ENCODE results near the gene TOE1.
"Not testable (repeated sequence)": the region's sequence is repeated elsewhere in the genome, so short reads cannot be mapped to it uniquely, and the experiment has no call there.

The TOE1 gene

DNA sequence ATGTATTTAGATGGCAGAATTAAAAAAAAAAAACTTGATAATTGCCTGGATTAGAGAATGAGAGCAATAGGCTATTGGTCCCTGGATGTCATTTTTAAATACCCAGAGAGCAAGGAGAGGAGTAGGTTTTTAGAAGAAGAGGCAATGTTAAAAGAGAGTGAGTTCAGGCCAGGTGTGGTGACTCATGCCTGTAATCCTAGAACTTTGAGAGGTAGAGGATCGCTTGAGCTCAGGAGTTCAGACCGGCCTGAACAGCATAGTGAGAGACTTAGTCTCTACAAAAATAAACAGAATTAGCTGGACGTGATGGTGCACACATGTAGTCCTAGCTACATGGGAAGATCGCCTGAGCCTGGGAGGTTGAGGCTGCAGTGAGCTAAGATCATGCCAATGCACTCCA, 16.2 kb downstream of the TOE1 start:
- no peak for DNase-seq

- DNase-seq, result peak; percentile 37
Measured at GRCh38 chr1:45359882-45360513, 20.0 kb downstream of the TOE1 start.

- not testable (repeated sequence) for DNase-seq
Measured at GRCh38 chr1:45360981-45361380, 21.0 kb downstream of the TOE1 start.

GRCh38 chr1:45364294-45364693, 24.3 kb downstream of the TOE1 start:
- no peak for DNase-seq

DNA sequence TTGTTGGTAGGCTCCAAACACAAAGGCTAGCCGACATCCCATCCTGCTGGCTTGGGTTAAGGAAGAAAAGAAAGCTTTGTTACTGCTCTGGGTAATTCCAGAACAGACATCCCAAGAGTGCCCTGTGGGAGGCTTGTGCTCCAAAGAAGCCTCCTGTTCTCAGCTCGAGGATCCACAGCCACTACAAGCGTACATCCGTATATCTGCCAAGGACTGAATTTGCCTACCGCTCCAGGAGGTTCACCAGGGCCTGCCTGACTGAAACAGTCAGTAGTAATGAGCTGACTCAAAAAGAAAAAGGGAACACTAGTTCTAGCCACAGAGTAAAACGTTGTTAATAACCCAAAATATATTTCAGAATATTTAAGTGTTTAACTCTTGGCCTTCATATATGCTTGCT, 25.1 kb downstream of the TOE1 start:
- no peak for DNase-seq

GRCh38 chr1:45370575-45370974, 30.6 kb downstream of the TOE1 start:
- DNase-seq, result no peak

DNA sequence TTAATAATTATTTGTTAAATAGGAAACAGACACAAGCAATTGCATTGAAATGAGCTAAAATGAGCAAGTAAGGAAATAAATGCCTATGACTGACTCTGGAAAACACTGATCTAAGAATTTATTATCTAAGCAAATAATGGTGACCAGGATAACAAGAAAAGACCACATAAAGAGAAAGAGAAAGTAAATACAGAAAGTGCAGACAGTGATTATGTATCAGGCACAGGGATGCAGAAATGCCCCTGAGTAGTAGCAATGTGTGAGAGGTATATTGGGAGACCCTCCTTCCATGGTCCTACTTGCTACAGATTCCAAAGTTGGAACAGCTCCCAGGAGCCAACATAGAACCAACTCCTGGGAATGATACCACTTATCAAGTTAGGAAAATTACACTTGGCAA, 33.6 kb downstream of the TOE1 start:
- DNase-seq, result no peak

DNA sequence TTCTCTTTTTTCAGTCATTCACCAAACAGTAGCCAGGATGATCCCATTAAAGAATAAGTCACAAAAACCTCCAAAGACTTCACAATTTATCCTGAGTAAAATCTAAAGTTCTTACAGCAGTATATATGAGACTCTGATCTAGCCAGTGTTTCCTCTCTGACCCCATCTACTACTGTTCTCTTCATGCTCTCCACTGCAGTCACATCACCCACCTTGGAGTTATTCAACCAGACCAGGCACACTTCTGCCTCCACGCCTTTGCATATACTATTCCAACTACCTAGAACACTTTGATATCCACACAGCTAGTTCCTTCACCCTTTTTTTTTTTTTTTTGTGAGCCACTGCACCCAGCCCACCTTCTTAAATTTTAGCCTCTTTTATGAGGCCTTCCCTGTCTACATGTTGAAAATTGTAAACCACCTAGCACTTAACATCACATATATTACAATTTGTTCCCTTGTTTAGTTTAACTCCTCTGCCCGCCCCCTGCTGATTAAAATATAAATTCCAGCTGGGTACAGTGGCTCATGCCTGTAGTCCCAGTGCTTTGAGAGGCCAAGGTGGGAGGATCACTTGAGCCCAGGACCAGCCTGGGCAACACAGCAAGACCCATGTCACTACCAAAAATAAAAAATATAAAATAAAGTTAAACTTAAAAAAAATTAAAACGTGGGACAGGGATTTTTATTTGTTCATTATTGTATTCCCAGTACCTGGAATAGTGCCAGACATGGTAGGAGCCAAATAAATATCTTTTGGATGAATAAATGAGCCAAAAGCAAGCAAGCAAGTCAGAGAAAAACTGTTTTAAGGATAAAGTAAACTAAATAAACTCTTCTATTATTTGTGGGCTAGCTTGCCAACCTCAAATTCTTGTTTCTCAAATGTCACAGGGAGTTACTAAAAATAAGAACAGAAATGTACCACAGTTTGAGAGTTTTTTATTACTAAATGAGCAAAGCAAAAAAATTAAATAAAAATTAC, 35.4 kb downstream of the TOE1 start:
- no peak for DNase-seq

GRCh38 chr1:45378184-45378583, 38.2 kb downstream of the TOE1 start:
- DNase-seq, result no peak

DNA sequence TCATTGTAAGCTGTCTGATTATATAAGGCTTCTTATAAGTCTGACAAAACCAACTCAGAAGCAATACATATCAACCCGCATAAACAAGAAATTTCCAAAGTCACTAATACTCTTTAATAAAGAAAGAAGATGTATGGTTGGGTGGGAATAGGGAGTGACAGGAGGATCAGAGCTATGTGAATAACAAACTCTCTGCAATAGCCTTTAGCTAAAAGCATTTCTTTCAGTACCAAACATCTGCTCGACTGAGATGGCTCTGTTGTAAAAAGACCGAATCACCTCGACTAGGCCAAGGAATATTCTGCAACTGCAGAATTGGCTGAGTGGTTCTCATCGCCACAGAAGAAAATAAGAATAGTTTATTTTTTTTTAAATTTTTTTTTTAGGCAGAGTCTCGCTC, 39.6 kb downstream of the TOE1 start:
- DNase-seq, result no peak

GRCh38 chr1:45380125-45380524, 40.2 kb downstream of the TOE1 start:
- no peak for DNase-seq

DNA sequence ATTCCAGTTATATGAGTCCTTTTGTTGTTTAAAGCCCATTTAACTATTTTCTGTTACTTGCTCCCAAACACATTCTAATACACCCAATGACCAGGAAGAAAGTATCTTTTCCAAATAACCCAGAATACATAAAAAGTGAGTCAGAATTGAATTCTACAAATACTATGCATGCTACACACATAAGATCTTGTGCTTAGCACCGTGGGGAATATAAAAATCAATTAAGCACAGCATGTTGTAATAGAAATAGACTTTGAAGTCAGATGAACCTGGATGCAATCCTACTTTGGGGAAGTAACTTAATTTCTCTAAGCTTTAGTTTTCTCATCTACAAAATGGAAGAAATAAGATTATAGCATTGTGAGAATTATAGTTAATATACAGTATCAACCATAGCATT, 40.8 kb downstream of the TOE1 start:
- DNase-seq, result no peak

GRCh38 chr1:45381243-45381642, 41.3 kb downstream of the TOE1 start:
- DNase-seq, result no peak

DNA sequence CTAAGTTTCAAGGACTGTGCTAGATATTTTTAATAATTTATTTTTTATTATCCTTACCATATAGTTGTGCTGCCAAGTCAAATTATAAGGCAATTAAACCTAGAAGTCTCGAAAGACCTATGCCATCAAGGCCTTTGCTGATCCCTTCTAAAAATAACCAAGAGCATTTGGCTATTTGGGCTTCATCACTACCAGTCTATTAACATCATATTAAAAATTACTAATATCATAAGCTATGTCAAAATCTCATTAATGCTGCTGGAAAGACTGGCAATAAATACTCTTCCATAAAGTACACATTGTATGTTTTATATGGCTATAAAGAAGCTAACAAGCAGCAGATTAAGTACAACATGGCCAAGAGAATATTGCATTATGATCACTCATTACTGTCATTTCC, 43.2 kb downstream of the TOE1 start:
- no peak for DNase-seq

GRCh38 chr1:45384213-45384612, 44.2 kb downstream of the TOE1 start:
- not testable (repeated sequence) for DNase-seq

DNA sequence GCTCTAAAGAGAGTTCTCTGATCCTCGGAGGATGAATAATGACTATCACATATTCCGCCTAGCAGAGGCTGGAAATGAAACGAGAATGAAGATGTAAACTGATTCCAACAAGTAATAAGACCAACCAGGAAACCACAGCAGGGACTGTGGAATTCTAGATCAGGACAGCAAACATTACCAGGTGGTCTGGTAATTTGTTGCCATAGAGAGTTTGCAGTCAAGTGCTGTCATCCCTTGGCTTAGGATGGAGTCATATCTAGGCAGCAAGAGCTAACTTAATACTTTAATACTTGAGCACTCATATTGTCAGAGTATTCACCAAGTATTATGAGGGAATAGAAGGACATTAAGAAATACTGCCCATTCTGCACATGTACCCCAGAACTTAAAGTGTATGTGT, 45.3 kb downstream of the TOE1 start:
- DNase-seq, result no peak

DNA sequence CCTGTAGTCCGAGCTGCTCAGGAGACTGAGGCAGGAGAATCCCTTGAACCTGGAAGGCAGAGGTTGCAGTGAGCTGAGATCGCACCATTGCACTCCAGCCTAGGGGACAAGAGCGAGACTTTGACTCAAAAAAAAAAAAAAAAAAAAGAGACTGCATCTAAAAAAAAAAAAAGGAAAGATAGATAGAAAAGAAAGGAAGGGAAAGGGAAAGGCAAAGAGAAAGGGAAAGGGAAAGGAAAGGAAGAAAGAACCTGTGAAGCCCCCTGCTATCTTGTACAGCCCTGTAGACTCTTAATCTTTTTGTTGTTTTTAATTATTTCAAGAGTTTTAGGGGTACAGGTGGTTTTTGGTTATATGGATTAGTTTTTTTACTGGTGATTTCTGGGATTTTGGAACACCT, 46.2 kb downstream of the TOE1 start:
- no peak for DNase-seq

All from NCI-H1694 treated with DMSO at 0.1 percent for 48 hours (cell line).